SK-N-SH (cell line): Measurements from ENCODE around the gene IRX3. TPM values are rescaled to one million over a fixed set of nuclear protein-coding genes. Genes with fewer than 3 reads are reported as not detected.

ENCODE experiments used
- CTCF ChIA-PET: fragments of 300-600, 350-600 bp; formaldehyde crosslinking; extraction: SDS; loops from one replicate; lab custom pipeline; 2021; lab: Yijun Ruan, JAX
- POLR2A ChIA-PET: fragments of 350-600 bp; sonication (Branson Sonifier 250); formaldehyde crosslinking; extraction: SDS; loops from one replicate; lab custom pipeline; 2020; ENCODE audit warnings: antibody characterized with exemption, inconsistent platforms; lab: Yijun Ruan, JAX
- DNase-seq: peaks from one replicate; pipeline ENCODE4 v3.0.0; 2012
- H2AFZ ChIP-seq: fragments of 200-600 bp; sonication (generic); 2 replicates; pipeline ENCODE4 v1.8.1; 2016; ENCODE audit warnings: antibody characterized with exemption, mild to moderate bottlenecking, low read depth
- H3F3A ChIP-seq: fragments of 200-600 bp; sonication (generic); replicated peaks from 2 replicates; pipeline ENCODE3; 2016; ENCODE audit warnings: antibody characterized with exemption, mild to moderate bottlenecking; ENCODE audit not compliant: insufficient read depth
- H3K27ac ChIP-seq, 2 experiments: fragments of 200-500 bp in 1 of 2; fragments of 200-600 bp in 1 of 2; sonication (Bioruptor generic) in 1 of 2; sonication (generic), shearing (Covaris generic) in 1 of 2; 2 replicates each; pipeline versions ENCODE4 v1.5.1 to v1.6.1; 2014 to 2016; ENCODE audit warnings: low read depth in 2 of 2, inconsistent platforms in 1 of 2, low read length in 1 of 2, mild to moderate bottlenecking in 1 of 2, mixed read lengths in 1 of 2
- H3K27me3 ChIP-seq: fragments of 200-600 bp; sonication (generic), shearing (Covaris generic); 2 replicates; pipeline ENCODE4 v1.6.1; 2016; ENCODE audit warnings: mixed run types; ENCODE audit not compliant: insufficient read depth
- H3K36me3 ChIP-seq, 2 experiments: fragments of 200-500 bp in 1 of 2; fragments of 200-600 bp in 1 of 2; sonication (Bioruptor generic) in 1 of 2; sonication (generic) in 1 of 2; replicated peaks in 1 of 2; 2 replicates each; pipeline versions ENCODE3 to v1.5.1; 2014 to 2016; ENCODE audit warnings: low read length in 1 of 2, mild to moderate bottlenecking in 1 of 2; ENCODE audit not compliant: insufficient read depth in 2 of 2, control insufficient read depth in 1 of 2
- H3K4me1 ChIP-seq, 2 experiments: fragments of 200-500 bp in 1 of 2; fragments of 200-600 bp in 1 of 2; sonication (Bioruptor generic) in 1 of 2; sonication (generic), shearing (Covaris generic) in 1 of 2; 2 replicates each; pipeline versions ENCODE4 v1.5.1 to v1.6.1; 2014 to 2016; ENCODE audit warnings: low read depth in 1 of 2, low read length in 1 of 2, mixed run types in 1 of 2; ENCODE audit not compliant: insufficient read depth in 2 of 2, control insufficient read depth in 1 of 2
- H3K4me2 ChIP-seq: fragments of 200-600 bp; sonication (generic), shearing (Covaris generic); 2 replicates; pipeline ENCODE4 v1.6.1; 2017; ENCODE audit warnings: mixed run types
- H3K4me3 ChIP-seq, 2 experiments: fragments of 200-500 bp in 1 of 2; fragments of 200-600 bp in 1 of 2; sonication (Bioruptor generic) in 1 of 2; sonication (generic), shearing (Covaris generic) in 1 of 2; 2 replicates each; pipeline versions ENCODE4 v1.5.1 to v1.8.1; 2014 to 2016; ENCODE audit warnings: low read depth in 2 of 2, inconsistent platforms in 1 of 2, low read length in 1 of 2, mild to moderate bottlenecking in 1 of 2, mixed read lengths in 1 of 2, moderate library complexity in 1 of 2
- H3K79me2 ChIP-seq: fragments of 200-600 bp; sonication (generic); 2 replicates; pipeline ENCODE4 v1.8.1; 2017; ENCODE audit warnings: mild to moderate bottlenecking; ENCODE audit not compliant: insufficient read depth
- H3K9ac ChIP-seq: fragments of 200-600 bp; sonication (generic); 2 replicates; pipeline ENCODE4 v1.6.1; 2017; ENCODE audit warnings: mixed run types
- H3K9me2 ChIP-seq: fragments of 200-600 bp; sonication (generic); 2 replicates; pipeline ENCODE4 v1.6.1; 2017; ENCODE audit warnings: mixed run types
- H3K9me3 ChIP-seq: fragments of 200-600 bp; sonication (generic); 2 replicates; pipeline ENCODE4 v1.6.1; 2017; ENCODE audit warnings: mixed run types, mild to moderate bottlenecking, moderate library complexity
- H4K20me1 ChIP-seq: fragments of 200-600 bp; sonication (generic); 2 replicates; pipeline ENCODE4 v1.6.1; 2017; ENCODE audit warnings: mild to moderate bottlenecking, mixed run types; ENCODE audit not compliant: insufficient read depth
- CHD2 ChIP-seq: fragments of 150-350 bp; IDR thresholded peaks from 2 replicates; pipeline ENCODE4 v1.6.1; 2018; ENCODE audit warnings: low read length; ENCODE audit not compliant: partially characterized antibody
- CTCF ChIP-seq: fragments of 200-600 bp; sonication (generic); IDR thresholded peaks from 2 replicates; pipeline ENCODE4 v1.6.1; 2017; ENCODE audit warnings: antibody characterized with exemption, mild to moderate bottlenecking, moderate library complexity
- EP300 ChIP-seq, 2 experiments: IDR thresholded peaks; 2 replicates each; pipeline versions ENCODE4 v1.4.0 to v1.6.1; 2012; ENCODE audit warnings: borderline replicate concordance in 1 of 2, low read depth in 1 of 2, low read length in 1 of 2
- GABPA ChIP-seq: IDR thresholded peaks from 2 replicates; pipeline ENCODE4 v1.4.0; 2012; ENCODE audit warnings: low read depth, mild to moderate bottlenecking
- GATA2 ChIP-seq: sonication (generic); formaldehyde crosslinking; IDR thresholded peaks from 2 replicates; pipeline ENCODE4 v1.5.0; 2020; ENCODE audit warnings: mild to moderate bottlenecking, missing genetic modification reagents
- MXI1 ChIP-seq: IDR thresholded peaks from 2 replicates; pipeline ENCODE4 v1.6.1; 2012; ENCODE audit warnings: mild to moderate bottlenecking, low read depth, low read length, improper control_type of control experiment
- NFIC ChIP-seq: IDR thresholded peaks from 2 replicates; pipeline ENCODE4 v1.4.0; 2012; ENCODE audit warnings: borderline replicate concordance
- REST ChIP-seq: IDR thresholded peaks from 2 replicates; pipeline ENCODE4 v1.6.1; 2012; ENCODE audit warnings: mild to moderate bottlenecking, low read depth, low read length, moderate library complexity
- RXRA ChIP-seq: IDR thresholded peaks from 2 replicates; pipeline ENCODE4 v1.4.0; 2012; ENCODE audit warnings: low read depth, mild to moderate bottlenecking, borderline replicate concordance
- TEAD4 ChIP-seq: IDR thresholded peaks from 2 replicates; pipeline ENCODE4 v1.4.0; 2012; ENCODE audit warnings: mild to moderate bottlenecking, borderline replicate concordance; ENCODE audit not compliant: insufficient read depth
- USF2 ChIP-seq: fragments of 150-350 bp; IDR thresholded peaks from 2 replicates; pipeline ENCODE4 v1.6.1; 2017; ENCODE audit warnings: antibody characterized with exemption, low read length, low read depth, borderline replicate concordance
- WGBS: methylation state at CpG from one replicate; pipeline ENCODE4 v1.1.6; 2017; ENCODE audit warnings: low lambda C conversion rate; 5-methylcytosine and 5-hydroxymethylcytosine counted together
- polyA plus RNA-seq, 3 experiments: library from polyadenylated mRNA; depleted of rRNA; stranded (reverse); fragments of >200 nt; gene quantifications; 2 replicates each; pipeline ENCODE4 v1.2.3, GENCODE V29; 2012
- TF ChIP-seq, protein P1 (sequence below): IDR thresholded peaks from 2 replicates; pipeline ENCODE4 v1.4.0; 2012; ENCODE audit warnings: low read depth
- TF ChIP-seq, protein P2 (sequence below): IDR thresholded peaks from 2 replicates; pipeline ENCODE4; 2012
- TF ChIP-seq, protein P3 (sequence below): fragments of 150-350 bp; IDR thresholded peaks from 2 replicates; pipeline ENCODE4 v1.6.1; 2016; ENCODE audit warnings: mild to moderate bottlenecking, low read depth, low read length

The IRX3 gene
- polyA plus RNA-seq, 1 of the 3 experiments (the other 2 are of a cell fraction): 7.1 TPM

- peak overlapping the region; percentile 79 for H3K9ac ChIP-seq
- H3F3A ChIP-seq: no peaks in the 10 kb centered on the region
- H3K36me3 ChIP-seq: peaks cover 4 to 10% of the 10 kb centered on the region in 2 experiments
- no peaks in the 10 kb centered on the region for H4K20me1 ChIP-seq
- peak; percentile 80 for DNase-seq
- H3K27me3 ChIP-seq: no peaks in the 10 kb centered on the region
- H3K9me2 ChIP-seq: no peaks in the 10 kb centered on the region
- TF ChIP-seq, protein P1, sequence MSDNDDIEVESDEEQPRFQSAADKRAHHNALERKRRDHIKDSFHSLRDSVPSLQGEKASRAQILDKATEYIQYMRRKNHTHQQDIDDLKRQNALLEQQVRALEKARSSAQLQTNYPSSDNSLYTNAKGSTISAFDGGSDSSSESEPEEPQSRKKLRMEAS: peak; percentile 58; the same call in 1 of the 2 replicates
- peak; percentile 16; the same call in 1 of the 2 replicates for TF ChIP-seq CTCF
- TF ChIP-seq, protein P2, sequence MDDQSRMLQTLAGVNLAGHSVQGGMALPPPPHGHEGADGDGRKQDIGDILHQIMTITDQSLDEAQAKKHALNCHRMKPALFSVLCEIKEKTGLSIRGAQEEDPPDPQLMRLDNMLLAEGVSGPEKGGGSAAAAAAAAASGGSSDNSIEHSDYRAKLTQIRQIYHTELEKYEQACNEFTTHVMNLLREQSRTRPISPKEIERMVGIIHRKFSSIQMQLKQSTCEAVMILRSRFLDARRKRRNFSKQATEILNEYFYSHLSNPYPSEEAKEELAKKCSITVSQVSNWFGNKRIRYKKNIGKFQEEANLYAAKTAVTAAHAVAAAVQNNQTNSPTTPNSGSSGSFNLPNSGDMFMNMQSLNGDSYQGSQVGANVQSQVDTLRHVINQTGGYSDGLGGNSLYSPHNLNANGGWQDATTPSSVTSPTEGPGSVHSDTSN: peak; percentile 22; the same call in 1 of the 2 replicates
- no peak for TF ChIP-seq NFIC
- no peak for TF ChIP-seq USF2
- TF ChIP-seq MXI1: 0 out of 2 replicates have a peak, but pooled peaks have one; percentile 8
- peak; percentile 51 for TF ChIP-seq GABPA
- peak in 1 of 2 experiments; percentile 7; a peak in 1 of 4 replicates for TF ChIP-seq EP300 (IDR thresholded peaks at IDR 0.05; ENCODE audit: borderline replicate concordance in 1 of 2, low read depth in 1 of 2, low read length in 1 of 2)
- POLR2A ChIA-PET: interaction anchor here (0.6 kb wide), 1 partner anchor 317 kb away, joined by 3 read pairs; no protein-coding TSS in a partner anchor
- peak overlapping the region; percentile 92; the same call in 1 of the 2 replicates for H2AFZ ChIP-seq
- peak overlapping the region; percentile 45 to 89; a peak in 3 of 4 replicates for H3K27ac ChIP-seq
- H3K4me3 ChIP-seq: peak overlapping the region; percentile 79
- H3K4me1 ChIP-seq: no peaks in the 10 kb centered on the region; a peak in 2 of 4 replicates
- CTCF ChIA-PET: interaction anchor here (1.2 to 1.4 kb wide), 3 partner anchors 50 to 438 kb away, joined by 3 to 4 read pairs (median 3); no protein-coding TSS in a partner anchor
- 40% methylated on average over 1 of the region's 77 CpGs for WGBS
- no peaks in the 10 kb centered on the region for H3K9me3 ChIP-seq
- H3K4me2 ChIP-seq: peak overlapping the region; percentile 81
- H3K79me2 ChIP-seq: peaks cover 3% of the 10 kb centered on the region
Observed at GRCh38 chr16:54285414-54286089, 1.0 kb downstream of the IRX3 start.

- 30% methylated on average over 36 of the region's 42 CpGs for WGBS
- Histone ChIP-seq H3F3A (no peaks in the 10 kb centered on the region), H3K4me1 (no peaks in the 10 kb centered on the region; a peak in 2 of 4 replicates), H3K79me2 (peaks cover 3% of the 10 kb centered on the region), H3K4me3 (peak overlapping the region; percentile 79), H3K9me2 (no peaks in the 10 kb centered on the region), H3K4me2 (peak overlapping the region; percentile 81), H3K27me3 (no peaks in the 10 kb centered on the region), H3K36me3 (peaks cover 4 to 10% of the 10 kb centered on the region in 2 experiments), H3K9me3 (no peaks in the 10 kb centered on the region), H3K9ac (peak overlapping the region; percentile 79), H3K27ac (no peak overlapping the region), H4K20me1 (no peaks in the 10 kb centered on the region), H2AFZ (peak overlapping the region; percentile 92; the same call in 1 of the 2 replicates)
- ChIA-PET POLR2A (no interaction called here), CTCF (interaction anchor here (0.7 to 1.3 kb wide), 3 partner anchors 50 to 437 kb away, joined by 3 to 4 read pairs (median 3); no protein-coding TSS in a partner anchor)
- peak; percentile 46 for DNase-seq
- TF ChIP-seq REST (no peak), CHD2 (no peak), TEAD4 (no peak), RXRA (no peak), GATA2 (CRISPR knock-in tag) (no peak)
- TF ChIP-seq, protein P1: no peak
- TF ChIP-seq, protein P3, sequence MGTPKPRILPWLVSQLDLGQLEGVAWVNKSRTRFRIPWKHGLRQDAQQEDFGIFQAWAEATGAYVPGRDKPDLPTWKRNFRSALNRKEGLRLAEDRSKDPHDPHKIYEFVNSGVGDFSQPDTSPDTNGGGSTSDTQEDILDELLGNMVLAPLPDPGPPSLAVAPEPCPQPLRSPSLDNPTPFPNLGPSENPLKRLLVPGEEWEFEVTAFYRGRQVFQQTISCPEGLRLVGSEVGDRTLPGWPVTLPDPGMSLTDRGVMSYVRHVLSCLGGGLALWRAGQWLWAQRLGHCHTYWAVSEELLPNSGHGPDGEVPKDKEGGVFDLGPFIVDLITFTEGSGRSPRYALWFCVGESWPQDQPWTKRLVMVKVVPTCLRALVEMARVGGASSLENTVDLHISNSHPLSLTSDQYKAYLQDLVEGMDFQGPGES: no peak
Observed at GRCh38 chr16:54284931-54285413, 1.6 kb downstream of the IRX3 start.
